Kidney (tissue), 14 donors: ENCODE data around the gene MEGF10. TPM values are rescaled to one million over a fixed set of nuclear protein-coding genes. Genes with fewer than 3 reads are reported as not detected.

Experiments
- DNase-seq, 5 donors: peaks; one replicate each; pipeline ENCODE4 v3.0.0-alpha.2; 2013 to 2020
- FAIRE-seq: peaks from 2 replicates; lab custom pipeline; 2012; peaks lifted over from hg19 to GRCh38; lab: Jason Lieb, UNC
- H3K27ac ChIP-seq, 2 donors: one replicate each; pipeline ENCODE4 v1.7.0; 2013; ENCODE audit warnings: low read depth in 2 of 2, low read length in 2 of 2, inconsistent platforms in 1 of 2
- H3K27me3 ChIP-seq: one replicate; pipeline ENCODE4 v1.7.1; 2013; ENCODE audit warnings: low read length, inconsistent platforms; ENCODE audit not compliant: control insufficient read depth, insufficient read depth
- H3K36me3 ChIP-seq, 3 donors: one replicate each; pipeline versions ENCODE4 v1.7.0 to v1.7.1; 2013; ENCODE audit warnings: low read length in 3 of 3, control low read depth in 1 of 3, inconsistent platforms in 1 of 3; ENCODE audit not compliant: insufficient read depth in 3 of 3, control insufficient read depth in 2 of 3
- H3K4me1 ChIP-seq, 3 donors: one replicate each; pipeline versions ENCODE4 v1.7.0 to v1.7.1; 2013; ENCODE audit warnings: low read length in 3 of 3, inconsistent platforms in 1 of 3, low read depth in 1 of 3; ENCODE audit not compliant: control insufficient read depth in 2 of 3, insufficient read depth in 2 of 3
- H3K4me3 ChIP-seq, 3 donors: one replicate each; pipeline versions ENCODE4 v1.7.0 to v1.8.1; 2013; ENCODE audit warnings: low read length in 3 of 3, control low read depth in 1 of 3, inconsistent platforms in 1 of 3
- H3K9ac ChIP-seq, 3 donors: one replicate each; pipeline versions ENCODE4 v1.7.0 to v1.7.1; 2013; ENCODE audit warnings: low read length in 3 of 3, control low read depth in 1 of 3, inconsistent platforms in 1 of 3
- H3K9me3 ChIP-seq, 3 donors: one replicate each; pipeline versions ENCODE4 v1.7.0 to v1.7.1; 2013; ENCODE audit warnings: low read length in 3 of 3, control low read depth in 1 of 3, inconsistent platforms in 1 of 3; ENCODE audit not compliant: control insufficient read depth in 2 of 3, insufficient read depth in 1 of 3
- intact Hi-C: fragments of 100-400 bp; cut with DNase I; formaldehyde crosslinking; loops from one replicate; pipeline ENCODE4 v1.11.1; 2022
- polyA plus RNA-seq: library from polyadenylated mRNA; stranded (reverse); fragments of 350-450 nt; fragmentation: Illumina TruSeq; extraction: RNeasy Lipid Tissue Mini Kit (QIAGEN cat#74804); gene quantifications from one replicate; pipeline ENCODE4 v1.2.3, GENCODE V29; 2014; ENCODE audit warnings: low read depth, low replicate concordance; ENCODE audit not compliant: insufficient read depth
- total RNA-seq: library from RNA; stranded (reverse); fragmentation: NEBNext Ultra II Directional; extraction: Animal tissue kit (Norgen Biotek cat#: 25700); gene quantifications from one replicate; pipeline ENCODE4 v1.2.1, GENCODE V29; 2021
- TF ChIP-seq, protein P1 (sequence below): IDR thresholded peaks from 3 replicates; pipeline ENCODE4 v1.5.1; 2012; ENCODE audit warnings: mild to moderate bottlenecking, moderate library complexity, borderline replicate concordance; ENCODE audit not compliant: insufficient read depth; ENCODE audit errors: extremely low read depth
- donor health status: control.
- donor health status: control.
- donor health status: control.
- donor health status: control.
- donor health status: control.
- donor health status: DM: yes; HTN: yes; CAD: no.
- donor health status: Normal renal cell carcinoma (clear cell type).

Gene MEGF10
- total and polyA plus RNA-seq, 2 donors from 2014 or later = 0.09 to 0.25 TPM

- Histone ChIP-seq H3K4me3 (no peak overlapping the region), H3K9me3 (no peaks in the 10 kb centered on the region), H3K36me3 (no peaks in the 10 kb centered on the region), H3K9ac (no peak overlapping the region), H3K27ac (no peak overlapping the region), H3K27me3 (no peaks in the 10 kb centered on the region), H3K4me1 (no peaks in the 10 kb centered on the region)
- TF ChIP-seq, protein P1, sequence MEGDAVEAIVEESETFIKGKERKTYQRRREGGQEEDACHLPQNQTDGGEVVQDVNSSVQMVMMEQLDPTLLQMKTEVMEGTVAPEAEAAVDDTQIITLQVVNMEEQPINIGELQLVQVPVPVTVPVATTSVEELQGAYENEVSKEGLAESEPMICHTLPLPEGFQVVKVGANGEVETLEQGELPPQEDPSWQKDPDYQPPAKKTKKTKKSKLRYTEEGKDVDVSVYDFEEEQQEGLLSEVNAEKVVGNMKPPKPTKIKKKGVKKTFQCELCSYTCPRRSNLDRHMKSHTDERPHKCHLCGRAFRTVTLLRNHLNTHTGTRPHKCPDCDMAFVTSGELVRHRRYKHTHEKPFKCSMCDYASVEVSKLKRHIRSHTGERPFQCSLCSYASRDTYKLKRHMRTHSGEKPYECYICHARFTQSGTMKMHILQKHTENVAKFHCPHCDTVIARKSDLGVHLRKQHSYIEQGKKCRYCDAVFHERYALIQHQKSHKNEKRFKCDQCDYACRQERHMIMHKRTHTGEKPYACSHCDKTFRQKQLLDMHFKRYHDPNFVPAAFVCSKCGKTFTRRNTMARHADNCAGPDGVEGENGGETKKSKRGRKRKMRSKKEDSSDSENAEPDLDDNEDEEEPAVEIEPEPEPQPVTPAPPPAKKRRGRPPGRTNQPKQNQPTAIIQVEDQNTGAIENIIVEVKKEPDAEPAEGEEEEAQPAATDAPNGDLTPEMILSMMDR = no peak
- intact Hi-C loops = no loop called here
- no peak for FAIRE-seq
- DNase-seq = peak in 1 of 5 donors; percentile 28
These were observed 115.9 kb downstream of the MEGF10 start for GRCh38 chr5:127406326-127407121.

DNA sequence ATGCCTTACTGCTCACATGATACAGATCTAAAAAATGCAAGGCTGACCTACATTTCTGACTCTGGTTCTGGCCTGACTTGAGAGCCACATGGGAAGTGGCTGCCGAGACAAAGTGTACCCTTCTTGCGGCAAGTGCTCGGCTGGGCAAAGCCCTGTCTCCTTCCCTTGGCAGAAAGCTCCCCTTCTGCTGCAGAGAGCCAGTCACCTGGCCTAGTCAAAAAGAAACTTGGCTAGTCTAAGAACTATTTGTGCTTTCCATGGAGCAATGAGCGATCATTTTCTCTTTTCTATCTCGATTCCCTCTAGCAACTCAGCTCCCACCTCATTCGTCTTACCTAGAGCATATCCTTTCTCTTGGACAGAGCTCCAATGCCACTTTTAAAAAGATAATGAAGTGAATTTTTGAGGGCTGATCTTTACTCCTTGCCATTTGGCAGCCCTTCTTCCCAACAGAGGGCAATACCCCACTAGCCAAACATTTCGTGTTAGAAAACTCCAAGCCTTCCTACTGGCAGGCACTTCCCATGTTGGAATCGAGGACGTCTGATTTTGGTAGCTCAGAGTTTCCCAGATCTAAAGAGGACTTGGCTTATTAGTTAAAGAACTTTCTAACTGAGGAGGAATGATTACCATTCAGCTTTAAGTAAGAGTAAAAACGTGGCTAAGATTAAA is 118.8 kb downstream of the MEGF10 start:
- intact Hi-C loops = no loop called here
- Histone ChIP-seq H3K27me3 (no peaks in the 10 kb centered on the region), H3K9ac (no peak overlapping the region), H3K9me3 (no peaks in the 10 kb centered on the region), H3K27ac (no peak overlapping the region), H3K4me1 (no peaks in the 10 kb centered on the region), H3K36me3 (no peaks in the 10 kb centered on the region), H3K4me3 (no peak overlapping the region)
- FAIRE-seq = no peak
- TF ChIP-seq, protein P1 = no peak
- no peak for DNase-seq

GRCh38 chr5:127409921-127410675 is 119.5 kb downstream of the MEGF10 start:
- Histone ChIP-seq H3K4me1 (no peaks in the 10 kb centered on the region), H3K9me3 (no peaks in the 10 kb centered on the region), H3K27me3 (no peaks in the 10 kb centered on the region), H3K4me3 (no peak overlapping the region), H3K36me3 (no peaks in the 10 kb centered on the region), H3K27ac (no peak overlapping the region), H3K9ac (no peak overlapping the region)
- FAIRE-seq = no peak
- DNase-seq = no peak
- intact Hi-C loops = no loop called here
- TF ChIP-seq, protein P1 = no peak
